GM12878 (cell line): Measurements from ENCODE around the gene GGT6. TPM values are rescaled to one million over a fixed set of nuclear protein-coding genes. Genes with fewer than 3 reads are reported as not detected.

Experiments used
- ATAC-seq: fragments of 200-7000 bp; cut with Tn5 transposase; 3 replicates; pipeline ENCODE4 v1.9.1; 2020; ENCODE audit warnings: mild to moderate bottlenecking, moderate library complexity
- BruUV-seq: library from RNA; stranded (reverse); fragments of 400-500 nt; replicated peaks from 2 replicates; lab custom pipeline; 2021; lab: Mats Ljungman, UMichigan
- CTCF ChIA-PET: fragments of 300-600 bp; sonication (Branson Sonifier 250); formaldehyde crosslinking; extraction: SDS; loops from one replicate; lab custom pipeline; 2021; ENCODE audit warnings: inconsistent platforms; lab: Yijun Ruan, JAX
- POLR2A ChIA-PET: fragments of 350-600 bp; formaldehyde crosslinking; extraction: SDS; loops from one replicate; lab custom pipeline; 2021; ENCODE audit warnings: inconsistent platforms; lab: Charles Lee
- RAD21 ChIA-PET: fragments of 300-600 bp; sonication (Branson Sonifier 250); formaldehyde crosslinking; loops from one replicate; lab custom pipeline; 2023; ENCODE audit warnings: antibody characterized with exemption; ENCODE audit not compliant: unreplicated experiment; lab: Charles Lee
- SMC1A ChIA-PET: fragments of 300-600 bp; sonication (Branson Sonifier 250); formaldehyde crosslinking; loops from one replicate; lab custom pipeline; 2023; ENCODE audit not compliant: unreplicated experiment, uncharacterized antibody; lab: Charles Lee
- DNase-seq: peaks from one replicate; pipeline ENCODE4 v3.0.0-alpha.2; 2011; ENCODE audit warnings: low read depth, low spot score
- FAIRE-seq: peaks from 3 replicates; lab custom pipeline; 2011; peaks lifted over from hg19 to GRCh38; lab: Jason Lieb, UNC
- H2AFZ ChIP-seq: 2 replicates; pipeline ENCODE4 v1.6.0; 2011; ENCODE audit warnings: low read depth, low read length, control low read depth; ENCODE audit not compliant: control insufficient read depth
- H3K27ac ChIP-seq: 2 replicates; pipeline ENCODE4 v1.5.1; 2011; ENCODE audit warnings: control low read depth; ENCODE audit not compliant: control insufficient read depth, insufficient read depth
- H3K27me3 ChIP-seq, 2 experiments: replicated peaks in 1 of 2; 2 replicates each; pipeline versions ENCODE4 v1.6.0 to v1.6.1; 2011; ENCODE audit warnings: low read length in 1 of 2; ENCODE audit not compliant: control insufficient read depth in 2 of 2, insufficient read depth in 2 of 2
- H3K36me3 ChIP-seq, 2 experiments: 2 replicates each; pipeline ENCODE4 v1.5.1; 2011; ENCODE audit warnings: low read length in 1 of 2; ENCODE audit not compliant: control insufficient read depth in 2 of 2, insufficient read depth in 2 of 2
- H3K4me1 ChIP-seq: 2 replicates; pipeline ENCODE4 v1.6.1; 2011; ENCODE audit warnings: mild to moderate bottlenecking, low read length, moderate library complexity, mixed read lengths; ENCODE audit not compliant: control insufficient read depth, insufficient read depth
- H3K4me2 ChIP-seq: 2 replicates; pipeline ENCODE4 v1.6.0; 2011; ENCODE audit warnings: control low read depth; ENCODE audit not compliant: control insufficient read depth, insufficient read depth
- H3K4me3 ChIP-seq: fragments of 200-600 bp; sonication (generic); 2 replicates; pipeline ENCODE4 v1.5.1; 2016
- H3K79me2 ChIP-seq: 2 replicates; pipeline ENCODE4 v1.6.0; 2011; ENCODE audit warnings: low read length; ENCODE audit not compliant: control insufficient read depth, insufficient read depth
- H3K9ac ChIP-seq: 2 replicates; pipeline ENCODE4 v1.8.0; 2011; ENCODE audit warnings: low read length, control low read depth, mixed read lengths; ENCODE audit not compliant: control insufficient read depth, insufficient read depth
- H3K9me3 ChIP-seq: replicated peaks from 3 replicates; pipeline ENCODE4 v1.5.1; 2011; ENCODE audit warnings: mild to moderate bottlenecking, low read length; ENCODE audit not compliant: control insufficient read depth, insufficient read depth
- H4K20me1 ChIP-seq: 2 replicates; pipeline ENCODE4 v1.6.0; 2011; ENCODE audit not compliant: control insufficient read depth, insufficient read depth
- ESRRA ChIP-seq: IDR thresholded peaks from 2 replicates; pipeline ENCODE4 v1.6.1; 2012; ENCODE audit warnings: mild to moderate bottlenecking, low read length, improper control_type of control experiment
- HDAC6 ChIP-seq: fragments of 200-600 bp; sonication (generic); IDR thresholded peaks from one replicate; pipeline ENCODE4 v1.8.0; 2017; ENCODE audit warnings: antibody characterized with exemption; ENCODE audit not compliant: unreplicated experiment
- KLF5 ChIP-seq: fragments of 450-650 bp; IDR thresholded peaks from 2 replicates; pipeline ENCODE4 v1.6.1; 2014; ENCODE audit warnings: mild to moderate bottlenecking; ENCODE audit not compliant: partially characterized antibody
- POLR2A ChIP-seq: IDR thresholded peaks from 2 replicates; pipeline ENCODE4 v1.6.1; 2011; ENCODE audit warnings: low read depth, mild to moderate bottlenecking, low read length
- RAD51 ChIP-seq: fragments of 450-650 bp; IDR thresholded peaks from 2 replicates; pipeline ENCODE4 v1.6.1; 2016; ENCODE audit warnings: moderate library complexity, mild to moderate bottlenecking, inconsistent platforms
- RFX5 ChIP-seq: IDR thresholded peaks from 2 replicates; pipeline ENCODE4 v1.6.1; 2011; ENCODE audit warnings: low read depth, low read length, improper control_type of control experiment
- STAT1 ChIP-seq: fragments of 450-650 bp; conservative IDR thresholded peaks from 2 replicates; pipeline ENCODE4 v1.6.1; 2014; ENCODE audit warnings: antibody characterized with exemption, mild to moderate bottlenecking
- ZNF622 ChIP-seq: fragments of 450-650 bp; IDR thresholded peaks from 2 replicates; pipeline ENCODE4 v1.6.1; 2017; ENCODE audit warnings: mild to moderate bottlenecking, inconsistent platforms
- WGBS: methylation state at CpG from one replicate; pipeline ENCODE4 v1.1.6; 2016; ENCODE audit warnings: low lambda C conversion rate; ENCODE audit not compliant: insufficient replicate concordance, insufficient coverage; ENCODE audit errors: missing lambda C conversion rate; 5-methylcytosine and 5-hydroxymethylcytosine counted together
- in situ Hi-C: fragments of 300-500 bp; cut with MboI; formaldehyde crosslinking; loops from 9 replicates; pipeline ENCODE4 v1.14.3; 2018; ENCODE audit warnings: mixed read lengths
- intact Hi-C: fragments of 100-400 bp; cut with micrococcal nuclease; formaldehyde crosslinking; loops from one replicate; pipeline ENCODE4 v1.14.2; 2022; ENCODE audit not compliant: unreplicated experiment
- polyA plus RNA-seq, 11 experiments: library from polyadenylated mRNA; depleted of rRNA in 4 of 11; unstranded in 6 of 11; stranded (reverse) in 5 of 11; fragments of >200 nt; fragmentation: Nextera tagmentation in 4 of 11; fragmentation: Illumina TruSeq in 1 of 11; extraction: Ambion mirVana in 4 of 11; extraction: Trizol in 1 of 11; gene quantifications; 1 replicate in 1 of 11; 2 replicates in 10 of 11; pipeline versions ENCODE4 v1.2.1 to v1.2.3, GENCODE V29; 2011 to 2016; ENCODE audit warnings: inconsistent platforms in 2 of 11, missing spikeins in 2 of 11, low read depth in 1 of 11
- total RNA-seq, 4 experiments: library from RNA; depleted of rRNA in 3 of 4; stranded (reverse); fragments of >200 nt in 3 of 4; fragmentation: Illumina TruSeq in 1 of 4; extraction: Trizol in 1 of 4; gene quantifications; 2 replicates each; pipeline versions ENCODE4 v1.2.1 to v1.2.3, GENCODE V29; 2013 to 2021
- TF ChIP-seq, protein P1 (sequence below): IDR thresholded peaks from 2 replicates; pipeline ENCODE4 v1.6.1; 2012; ENCODE audit warnings: mild to moderate bottlenecking, low read depth, low read length
- TF ChIP-seq, protein P2 (sequence below): fragments of 150-350 bp; IDR thresholded peaks from 2 replicates; pipeline ENCODE4 v1.6.1; 2016; ENCODE audit warnings: low read depth, low read length
- TF ChIP-seq, protein P3 (sequence below), 3 experiments: IDR thresholded peaks in 2 of 3; conservative IDR thresholded peaks in 1 of 3; 2 replicates each; pipeline ENCODE4 v1.5.1; 2011; ENCODE audit warnings: low read depth in 3 of 3, low read length in 3 of 3, mild to moderate bottlenecking in 3 of 3, control low read depth in 2 of 3, moderate library complexity in 2 of 3, inconsistent platforms in 1 of 3, mixed read lengths in 1 of 3; ENCODE audit not compliant: control insufficient read depth in 2 of 3, insufficient read depth in 1 of 3; ENCODE audit errors: extremely low read depth in 1 of 3

Gene GGT6
- total and polyA plus RNA-seq, 10 of the 15 experiments (the other 5 are each of a cell fraction or from before 2014, with no cell fraction given), result 0.01 to 0.26 (median 0.13) TPM; not detected in 5

DNA sequence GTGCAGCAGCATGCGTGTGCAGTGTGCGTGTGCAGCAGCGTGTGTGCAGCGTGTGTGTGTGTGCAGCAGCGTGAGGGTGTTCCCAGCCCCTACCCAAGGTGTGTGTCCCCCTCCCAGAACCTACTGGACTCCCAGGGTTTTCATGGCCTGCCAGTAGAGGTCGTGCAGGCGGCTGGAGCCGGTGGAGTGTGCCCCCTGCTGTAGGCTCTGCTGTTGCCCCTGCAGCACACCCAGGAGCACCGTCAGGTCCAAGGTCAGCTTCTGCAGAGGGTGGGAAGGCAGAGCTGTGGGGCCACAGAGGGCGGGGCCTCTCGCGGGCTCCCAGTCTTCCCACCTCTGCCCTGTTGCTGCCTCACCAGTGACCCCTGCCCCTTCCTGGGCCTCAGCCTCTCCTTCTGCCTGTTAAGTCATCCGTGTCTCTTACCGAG, 20.1 kb downstream of the GGT6 start:
- ChIA-PET CTCF (no interaction called here), SMC1A (no interaction called here), RAD21 (no interaction called here), POLR2A (no interaction called here)
- in situ Hi-C loops, result no loop called here
- H3K27me3 ChIP-seq, result no peaks in the 10 kb centered on the region
- ATAC-seq (no peak), DNase-seq (no peak), FAIRE-seq (no peak)
- BruUV-seq, result no TSS peak
- H4K20me1 ChIP-seq, result no peaks in the 10 kb centered on the region
- no peak for TF ChIP-seq ZNF622
- TF ChIP-seq KLF5, result no peak
- TF ChIP-seq, protein P1, sequence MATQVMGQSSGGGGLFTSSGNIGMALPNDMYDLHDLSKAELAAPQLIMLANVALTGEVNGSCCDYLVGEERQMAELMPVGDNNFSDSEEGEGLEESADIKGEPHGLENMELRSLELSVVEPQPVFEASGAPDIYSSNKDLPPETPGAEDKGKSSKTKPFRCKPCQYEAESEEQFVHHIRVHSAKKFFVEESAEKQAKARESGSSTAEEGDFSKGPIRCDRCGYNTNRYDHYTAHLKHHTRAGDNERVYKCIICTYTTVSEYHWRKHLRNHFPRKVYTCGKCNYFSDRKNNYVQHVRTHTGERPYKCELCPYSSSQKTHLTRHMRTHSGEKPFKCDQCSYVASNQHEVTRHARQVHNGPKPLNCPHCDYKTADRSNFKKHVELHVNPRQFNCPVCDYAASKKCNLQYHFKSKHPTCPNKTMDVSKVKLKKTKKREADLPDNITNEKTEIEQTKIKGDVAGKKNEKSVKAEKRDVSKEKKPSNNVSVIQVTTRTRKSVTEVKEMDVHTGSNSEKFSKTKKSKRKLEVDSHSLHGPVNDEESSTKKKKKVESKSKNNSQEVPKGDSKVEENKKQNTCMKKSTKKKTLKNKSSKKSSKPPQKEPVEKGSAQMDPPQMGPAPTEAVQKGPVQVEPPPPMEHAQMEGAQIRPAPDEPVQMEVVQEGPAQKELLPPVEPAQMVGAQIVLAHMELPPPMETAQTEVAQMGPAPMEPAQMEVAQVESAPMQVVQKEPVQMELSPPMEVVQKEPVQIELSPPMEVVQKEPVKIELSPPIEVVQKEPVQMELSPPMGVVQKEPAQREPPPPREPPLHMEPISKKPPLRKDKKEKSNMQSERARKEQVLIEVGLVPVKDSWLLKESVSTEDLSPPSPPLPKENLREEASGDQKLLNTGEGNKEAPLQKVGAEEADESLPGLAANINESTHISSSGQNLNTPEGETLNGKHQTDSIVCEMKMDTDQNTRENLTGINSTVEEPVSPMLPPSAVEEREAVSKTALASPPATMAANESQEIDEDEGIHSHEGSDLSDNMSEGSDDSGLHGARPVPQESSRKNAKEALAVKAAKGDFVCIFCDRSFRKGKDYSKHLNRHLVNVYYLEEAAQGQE, result no peak
- TF ChIP-seq HDAC6, result no peak
- no peak for TF ChIP-seq STAT1
- TF ChIP-seq RFX5, result no peak
- TF ChIP-seq, protein P2, sequence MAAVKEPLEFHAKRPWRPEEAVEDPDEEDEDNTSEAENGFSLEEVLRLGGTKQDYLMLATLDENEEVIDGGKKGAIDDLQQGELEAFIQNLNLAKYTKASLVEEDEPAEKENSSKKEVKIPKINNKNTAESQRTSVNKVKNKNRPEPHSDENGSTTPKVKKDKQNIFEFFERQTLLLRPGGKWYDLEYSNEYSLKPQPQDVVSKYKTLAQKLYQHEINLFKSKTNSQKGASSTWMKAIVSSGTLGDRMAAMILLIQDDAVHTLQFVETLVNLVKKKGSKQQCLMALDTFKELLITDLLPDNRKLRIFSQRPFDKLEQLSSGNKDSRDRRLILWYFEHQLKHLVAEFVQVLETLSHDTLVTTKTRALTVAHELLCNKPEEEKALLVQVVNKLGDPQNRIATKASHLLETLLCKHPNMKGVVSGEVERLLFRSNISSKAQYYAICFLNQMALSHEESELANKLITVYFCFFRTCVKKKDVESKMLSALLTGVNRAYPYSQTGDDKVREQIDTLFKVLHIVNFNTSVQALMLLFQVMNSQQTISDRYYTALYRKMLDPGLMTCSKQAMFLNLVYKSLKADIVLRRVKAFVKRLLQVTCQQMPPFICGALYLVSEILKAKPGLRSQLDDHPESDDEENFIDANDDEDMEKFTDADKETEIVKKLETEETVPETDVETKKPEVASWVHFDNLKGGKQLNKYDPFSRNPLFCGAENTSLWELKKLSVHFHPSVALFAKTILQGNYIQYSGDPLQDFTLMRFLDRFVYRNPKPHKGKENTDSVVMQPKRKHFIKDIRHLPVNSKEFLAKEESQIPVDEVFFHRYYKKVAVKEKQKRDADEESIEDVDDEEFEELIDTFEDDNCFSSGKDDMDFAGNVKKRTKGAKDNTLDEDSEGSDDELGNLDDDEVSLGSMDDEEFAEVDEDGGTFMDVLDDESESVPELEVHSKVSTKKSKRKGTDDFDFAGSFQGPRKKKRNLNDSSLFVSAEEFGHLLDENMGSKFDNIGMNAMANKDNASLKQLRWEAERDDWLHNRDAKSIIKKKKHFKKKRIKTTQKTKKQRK, result no peak
- no peak for TF ChIP-seq RAD51
- no peak for TF ChIP-seq ESRRA
- TF ChIP-seq, protein P3, sequence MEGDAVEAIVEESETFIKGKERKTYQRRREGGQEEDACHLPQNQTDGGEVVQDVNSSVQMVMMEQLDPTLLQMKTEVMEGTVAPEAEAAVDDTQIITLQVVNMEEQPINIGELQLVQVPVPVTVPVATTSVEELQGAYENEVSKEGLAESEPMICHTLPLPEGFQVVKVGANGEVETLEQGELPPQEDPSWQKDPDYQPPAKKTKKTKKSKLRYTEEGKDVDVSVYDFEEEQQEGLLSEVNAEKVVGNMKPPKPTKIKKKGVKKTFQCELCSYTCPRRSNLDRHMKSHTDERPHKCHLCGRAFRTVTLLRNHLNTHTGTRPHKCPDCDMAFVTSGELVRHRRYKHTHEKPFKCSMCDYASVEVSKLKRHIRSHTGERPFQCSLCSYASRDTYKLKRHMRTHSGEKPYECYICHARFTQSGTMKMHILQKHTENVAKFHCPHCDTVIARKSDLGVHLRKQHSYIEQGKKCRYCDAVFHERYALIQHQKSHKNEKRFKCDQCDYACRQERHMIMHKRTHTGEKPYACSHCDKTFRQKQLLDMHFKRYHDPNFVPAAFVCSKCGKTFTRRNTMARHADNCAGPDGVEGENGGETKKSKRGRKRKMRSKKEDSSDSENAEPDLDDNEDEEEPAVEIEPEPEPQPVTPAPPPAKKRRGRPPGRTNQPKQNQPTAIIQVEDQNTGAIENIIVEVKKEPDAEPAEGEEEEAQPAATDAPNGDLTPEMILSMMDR (IDR thresholded peaks at IDR 0.05 in 2 of 3, conservative IDR thresholded peaks at IDR 0.05 in 1 of 3; ENCODE audit: control insufficient read depth in 2 of 3, extremely low read depth in 1 of 3, insufficient read depth in 1 of 3, low read depth in 3 of 3, low read length in 3 of 3), result peak in 2 of 3 experiments; percentile 14 to 15; a peak in 1 of 6 replicates
- peak; percentile 46 for TF ChIP-seq POLR2A
- no peak overlapping the region for H3K4me2 ChIP-seq
- no peaks in the 10 kb centered on the region for H3K4me1 ChIP-seq
- H3K36me3 ChIP-seq, result peaks cover 0 to 45% of the 10 kb centered on the region in 2 experiments; a peak in 3 of 4 replicates
- no peak overlapping the region for H2AFZ ChIP-seq
- H3K79me2 ChIP-seq, result no peaks in the 10 kb centered on the region
- H3K4me3 ChIP-seq, result no peak overlapping the region
- WGBS, result 68% methylated on average over 14 of the region's 14 CpGs
- no peak overlapping the region for H3K9ac ChIP-seq
- intact Hi-C loops, result no loop called here
- no peaks in the 10 kb centered on the region for H3K9me3 ChIP-seq
- H3K27ac ChIP-seq, result no peak overlapping the region
